H9 (cell line): ENCODE measurements around the gene CWH43. TPM values are rescaled to one million over a fixed set of nuclear protein-coding genes. Genes with fewer than 3 reads are reported as not detected.
A peak's percentile ranks its signal among the peaks of the same experiment; 100 is the strongest.
"Not testable (repeated sequence)": the region's sequence is repeated elsewhere in the genome, so short reads cannot be mapped to it uniquely, and the experiment has no call there.

Experiments used
- DNase-seq: peaks from one replicate; pipeline ENCODE4 v3.0.0-alpha.2; 2017
- H2AFZ ChIP-seq: one replicate; pipeline ENCODE4 v1.6.1; 2013; ENCODE audit warnings: mild to moderate bottlenecking, low read length, control low read depth, moderate library complexity
- H2AK5ac ChIP-seq: 2 replicates; pipeline ENCODE4 v1.6.1; 2013; ENCODE audit warnings: low read length, control low read depth, mixed read lengths; ENCODE audit not compliant: insufficient read length
- H2BK120ac ChIP-seq: one replicate; pipeline ENCODE4 v1.6.1; 2013; ENCODE audit warnings: low read depth, mild to moderate bottlenecking, low read length, control low read depth, inconsistent platforms; ENCODE audit not compliant: poor library complexity, severe bottlenecking
- H2BK12ac ChIP-seq: 2 replicates; pipeline ENCODE4 v1.6.1; 2013; ENCODE audit warnings: low read length, control low read depth, mixed read lengths, low read depth; ENCODE audit not compliant: insufficient read length
- H2BK15ac ChIP-seq: 2 replicates; pipeline ENCODE4 v1.6.1; 2013; ENCODE audit warnings: low read depth, low read length, control low read depth
- H2BK20ac ChIP-seq: one replicate; pipeline ENCODE4 v1.6.1; 2013; ENCODE audit warnings: low read depth, mild to moderate bottlenecking, low read length, control low read depth, inconsistent platforms; ENCODE audit not compliant: poor library complexity, severe bottlenecking
- H2BK5ac ChIP-seq: 2 replicates; pipeline ENCODE4 v1.6.1; 2013; ENCODE audit warnings: low read length, control low read depth, mixed read lengths; ENCODE audit not compliant: insufficient read length
- H3K14ac ChIP-seq: 2 replicates; pipeline ENCODE4 v1.6.1; 2013; ENCODE audit warnings: low read length, control low read depth; ENCODE audit not compliant: insufficient read depth
- H3K18ac ChIP-seq: 2 replicates; pipeline ENCODE4 v1.6.1; 2013; ENCODE audit warnings: low read depth, mild to moderate bottlenecking, mixed read lengths, low read length, control low read depth; ENCODE audit not compliant: insufficient read length
- H3K23ac ChIP-seq: 2 replicates; pipeline ENCODE4 v1.6.1; 2013; ENCODE audit warnings: low read length, control low read depth, mixed read lengths, low read depth; ENCODE audit not compliant: insufficient read length
- H3K23me2 ChIP-seq: 2 replicates; pipeline ENCODE4 v1.6.1; 2013; ENCODE audit warnings: low read depth, mild to moderate bottlenecking, mixed read lengths, low read length, control low read depth; ENCODE audit not compliant: insufficient read length, poor library complexity, severe bottlenecking
- H3K27ac ChIP-seq: 2 replicates; pipeline ENCODE4 v1.5.1; 2013; ENCODE audit warnings: low read length, control low read depth, mixed read lengths, low read depth; ENCODE audit not compliant: insufficient read length
- H3K27me3 ChIP-seq: 2 replicates; pipeline ENCODE4 v1.6.1; 2013; ENCODE audit warnings: low read length, control low read depth, inconsistent platforms; ENCODE audit not compliant: insufficient read depth
- H3K4ac ChIP-seq: 2 replicates; pipeline ENCODE4 v1.6.1; 2013; ENCODE audit warnings: low read depth, mild to moderate bottlenecking, control low read depth, inconsistent platforms, low read length, moderate library complexity
- H3K4me1 ChIP-seq: 2 replicates; pipeline ENCODE4 v1.6.1; 2013; ENCODE audit warnings: low read length, control low read depth, inconsistent platforms; ENCODE audit not compliant: insufficient read depth
- H3K4me2 ChIP-seq: 2 replicates; pipeline ENCODE4 v1.6.1; 2013; ENCODE audit warnings: low read length, control low read depth, mixed read lengths; ENCODE audit not compliant: insufficient read length, insufficient read depth
- H3K56ac ChIP-seq: 2 replicates; pipeline ENCODE4 v1.6.1; 2013; ENCODE audit warnings: low read depth, mild to moderate bottlenecking, mixed read lengths, low read length, control low read depth; ENCODE audit not compliant: insufficient read length
- H3K79me1 ChIP-seq: 2 replicates; pipeline ENCODE4 v1.6.1; 2013; ENCODE audit warnings: low read depth, mild to moderate bottlenecking, moderate library complexity, low read length, control low read depth, inconsistent platforms; ENCODE audit not compliant: insufficient read depth, poor library complexity, severe bottlenecking
- H3K79me2 ChIP-seq: 2 replicates; pipeline ENCODE4 v1.6.1; 2013; ENCODE audit warnings: low read length, control low read depth, inconsistent platforms; ENCODE audit not compliant: insufficient read depth
- H3K9ac ChIP-seq: 2 replicates; pipeline ENCODE4 v1.6.1; 2013; ENCODE audit warnings: low read length, control low read depth, mixed read lengths; ENCODE audit not compliant: insufficient read length; ENCODE audit errors: extremely low read depth
- H3K9me3 ChIP-seq: one replicate; pipeline ENCODE4 v1.6.1; 2013; ENCODE audit warnings: low read depth, low read length, inconsistent platforms; ENCODE audit not compliant: control insufficient read depth
- H3T11ph ChIP-seq: one replicate; pipeline ENCODE4 v1.6.1; 2013; ENCODE audit warnings: mild to moderate bottlenecking, low read length, control low read depth, inconsistent platforms
- H4K20me1 ChIP-seq: one replicate; pipeline ENCODE4 v1.6.1; 2013; ENCODE audit not compliant: control insufficient read depth, insufficient read length, insufficient read depth
- H4K5ac ChIP-seq: 2 replicates; pipeline ENCODE4 v1.6.1; 2013; ENCODE audit warnings: low read depth, mild to moderate bottlenecking, mixed read lengths, low read length, control low read depth; ENCODE audit not compliant: insufficient read length
- H4K8ac ChIP-seq: replicated peaks from 2 replicates; pipeline ENCODE4 v1.6.1; 2013; ENCODE audit warnings: low read length, control low read depth, mixed read lengths, low read depth; ENCODE audit not compliant: insufficient read length
- H4K91ac ChIP-seq: 2 replicates; pipeline ENCODE4 v1.6.1; 2013; ENCODE audit warnings: low read depth, mild to moderate bottlenecking, moderate library complexity, mixed read lengths, low read length, control low read depth; ENCODE audit not compliant: insufficient read length
- H3K27ac Mint-ChIP-seq, 3 experiments: 2 replicates in 2 of 3; 3 replicates in 1 of 3; pipeline ENCODE4 v1.8.0; 2020 to 2021; ENCODE audit warnings: mixed read lengths in 3 of 3, mild to moderate bottlenecking in 1 of 3, moderate library complexity in 1 of 3
- H3K27me3 Mint-ChIP-seq: 2 replicates; pipeline ENCODE4 v1.8.0; 2021; ENCODE audit warnings: low read depth, mild to moderate bottlenecking, moderate library complexity, mixed read lengths
- H3K36me3 Mint-ChIP-seq, 3 experiments: 2 replicates in 2 of 3; 3 replicates in 1 of 3; pipeline ENCODE4 v1.8.0; 2020 to 2021; ENCODE audit warnings: low read depth in 3 of 3, mixed read lengths in 3 of 3; ENCODE audit not compliant: insufficient read depth in 1 of 3
- H3K4me1 Mint-ChIP-seq, 2 experiments: 2 replicates each; pipeline ENCODE4 v1.8.0; 2020; ENCODE audit warnings: mixed read lengths in 2 of 2
- H3K4me3 Mint-ChIP-seq, 2 experiments: 2 replicates in 1 of 2; 3 replicates in 1 of 2; pipeline ENCODE4 v1.8.0; 2020 to 2021; ENCODE audit warnings: mild to moderate bottlenecking in 2 of 2, mixed read lengths in 2 of 2, moderate library complexity in 1 of 2
- H3K9me3 Mint-ChIP-seq, 2 experiments: 2 replicates in 1 of 2; 3 replicates in 1 of 2; pipeline ENCODE4 v1.8.0; 2020; ENCODE audit warnings: mild to moderate bottlenecking in 2 of 2, mixed read lengths in 2 of 2, moderate library complexity in 1 of 2
- WGBS: extraction: QIAGEN DNeasy Blood & Tissue Kit; methylation state at CpG from one replicate; pipeline ENCODE4 v1.1.7; 2013; ENCODE audit warnings: missing lambda C conversion rate, low lambda C conversion rate, mixed read lengths; ENCODE audit not compliant: insufficient read length; ENCODE audit errors: extremely low coverage; 5-methylcytosine and 5-hydroxymethylcytosine counted together
- total RNA-seq: library from RNA; stranded (reverse); gene quantifications from 2 replicates; pipeline ENCODE4 v1.2.1, GENCODE V29; 2021

Gene CWH43
- total RNA-seq, 1 experiment from 2014 or later: not detected

GRCh38 chr4:49109567-49110166 lies 123.6 kb downstream of the CWH43 start:
- not testable (repeated sequence) for H4K20me1 ChIP-seq, H2BK15ac ChIP-seq, H3T11ph ChIP-seq, H2BK120ac ChIP-seq, H3K4ac ChIP-seq, H2BK20ac ChIP-seq, H3K56ac ChIP-seq, H2BK5ac ChIP-seq, H3K23ac ChIP-seq, H3K18ac ChIP-seq, H2BK12ac ChIP-seq, H3K4me1 ChIP-seq, H2AK5ac ChIP-seq, H3K27me3 ChIP-seq, H3K79me2 ChIP-seq, H3K27ac ChIP-seq, H3K79me1 ChIP-seq, H4K8ac ChIP-seq, H3K14ac ChIP-seq, H2AFZ ChIP-seq, H3K27ac Mint-ChIP-seq, DNase-seq, H3K9ac ChIP-seq, H3K4me2 ChIP-seq, H4K5ac ChIP-seq, H3K4me1 Mint-ChIP-seq, H3K23me2 ChIP-seq, H4K91ac ChIP-seq
- peaks cover 92% of the 10 kb centered on the region for H3K9me3 ChIP-seq
- H3K9me3 Mint-ChIP-seq: peaks cover 94 to 95% of the 10 kb centered on the region in 2 experiments
- H3K36me3 Mint-ChIP-seq: peaks cover 70 to 84% (median 75%) of the 10 kb centered on the region in 3 experiments
- WGBS: 100% methylated on average over 1 of the region's 10 CpGs
- peak overlapping the region in 1 of 2 experiments; percentile 13; a peak in 2 of 5 replicates for H3K4me3 Mint-ChIP-seq
- peaks cover 56% of the 10 kb centered on the region for H3K27me3 Mint-ChIP-seq

GRCh38 chr4:49110579-49110978 lies 124.5 kb downstream of the CWH43 start:
- H2AK5ac ChIP-seq, H2AFZ ChIP-seq, H2BK120ac ChIP-seq, H3K27ac Mint-ChIP-seq, H2BK20ac ChIP-seq, H3K56ac ChIP-seq, H3K23me2 ChIP-seq, H3K4me1 ChIP-seq, H4K8ac ChIP-seq, H4K91ac ChIP-seq, H3K4me1 Mint-ChIP-seq, H3K4me2 ChIP-seq, H4K5ac ChIP-seq, H2BK5ac ChIP-seq, H3K4ac ChIP-seq, H3T11ph ChIP-seq, H3K14ac ChIP-seq, H3K23ac ChIP-seq, DNase-seq, H3K79me1 ChIP-seq, H4K20me1 ChIP-seq, H3K27ac ChIP-seq, H3K9ac ChIP-seq, H3K27me3 ChIP-seq, H3K79me2 ChIP-seq, H2BK15ac ChIP-seq, H3K18ac ChIP-seq, H2BK12ac ChIP-seq: not testable (repeated sequence)
- WGBS: no CpG with 5 or more reads among the region's 5 CpGs
- Mint-ChIP-seq H3K4me3 (peak overlapping the region in 1 of 2 experiments; percentile 30; a peak in 2 of 5 replicates), H3K36me3 (peaks cover 66 to 83% (median 74%) of the 10 kb centered on the region in 3 experiments), H3K9me3 (peaks cover 94 to 95% of the 10 kb centered on the region in 2 experiments), H3K27me3 (peaks cover 48% of the 10 kb centered on the region)
- peaks cover 92% of the 10 kb centered on the region for H3K9me3 ChIP-seq
